LoVo (cell line): ENCODE data around the gene MUC4.
"Not testable (repeated sequence)": the region's sequence is repeated elsewhere in the genome, so short reads cannot be mapped to it uniquely, and the experiment has no call there.

Source experiments
- DNase-seq: peaks from one replicate; pipeline ENCODE4 v3.0.0-alpha.2; 2016; ENCODE audit warnings: low spot score

MUC4 gene

DNA sequence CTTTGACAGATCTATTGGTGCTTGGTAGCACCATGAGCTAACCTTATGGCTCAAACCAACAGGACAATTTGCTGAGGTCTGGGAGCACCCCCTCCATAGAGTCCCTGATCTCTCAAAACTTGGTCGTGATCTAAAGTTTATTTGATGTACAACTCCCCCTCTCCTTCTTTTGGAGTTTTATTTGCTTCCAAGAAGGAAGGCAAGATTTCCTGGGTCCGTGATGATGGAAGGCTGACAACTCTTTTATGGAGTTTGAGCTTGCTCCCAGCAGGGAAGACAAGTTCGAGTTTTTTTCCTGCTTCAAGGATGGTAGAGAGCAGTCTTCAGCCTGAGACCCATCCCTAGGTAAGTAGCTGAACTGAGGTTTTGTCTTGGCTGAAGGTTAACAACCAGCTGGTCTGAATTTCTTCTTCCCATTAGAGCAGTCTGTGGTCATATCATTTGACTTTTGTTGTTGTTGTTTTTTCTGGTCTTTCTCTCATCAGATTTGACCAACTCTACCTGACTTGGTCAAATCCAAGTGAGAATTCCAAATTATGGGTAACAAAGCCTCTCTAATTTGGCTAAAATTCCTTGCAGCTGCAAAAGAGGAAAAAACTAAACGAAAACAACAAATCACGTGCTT lies 93.8 kb downstream of the MUC4 start:
- no peak for DNase-seq

DNA sequence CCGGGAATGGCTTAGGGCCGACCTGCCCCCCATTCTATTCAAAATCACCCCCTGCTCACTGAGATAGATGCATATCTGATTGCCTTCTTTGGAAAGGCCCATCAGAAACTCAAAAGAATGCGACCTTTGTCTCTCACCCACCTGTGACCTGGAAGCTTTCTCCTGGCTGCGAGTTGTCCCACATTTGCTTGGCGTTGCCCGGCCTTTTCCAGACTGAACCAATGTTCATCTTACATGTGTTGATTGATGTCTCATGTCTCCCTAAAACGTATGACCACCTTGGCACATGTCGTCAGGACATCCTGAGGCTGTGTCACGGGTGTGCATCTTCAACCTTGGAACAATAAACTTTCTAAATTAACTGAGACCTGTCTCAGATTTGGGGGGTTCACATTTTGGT lies 94.3 kb downstream of the MUC4 start:
- DNase-seq = no peak

DNA sequence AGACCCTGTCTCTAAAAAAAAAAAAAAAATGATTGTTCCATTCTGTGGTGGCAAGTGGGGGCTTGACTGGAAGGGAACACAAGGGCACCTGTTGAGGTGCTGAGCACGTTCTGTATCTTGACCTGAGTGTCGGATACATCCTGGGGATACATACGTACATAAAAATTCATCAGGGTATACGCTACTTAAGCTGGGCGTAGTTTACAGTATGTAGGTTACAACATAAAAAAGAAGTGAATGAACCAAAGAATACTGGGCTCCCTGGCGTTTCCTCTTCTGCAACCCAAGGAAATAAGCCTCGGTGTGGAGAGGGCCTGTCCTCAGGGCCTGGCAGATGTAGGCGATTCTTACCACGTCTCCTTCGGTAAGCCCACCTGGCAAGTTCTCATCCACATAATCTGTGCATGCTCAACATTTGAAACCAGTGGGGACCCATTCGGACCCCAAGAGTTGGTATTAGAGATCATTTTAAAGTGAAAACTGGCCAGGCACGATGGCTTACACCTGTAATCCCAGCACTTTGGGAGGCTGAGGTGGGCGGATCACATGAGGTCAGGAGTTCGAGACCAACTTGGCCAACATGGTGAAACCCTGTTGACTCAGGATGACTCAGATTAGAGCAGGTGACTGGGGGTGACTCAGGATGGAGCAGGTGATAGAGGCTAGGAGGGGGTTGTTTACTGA lies 96.0 kb downstream of the MUC4 start:
- peak; percentile 85 for DNase-seq

DNA sequence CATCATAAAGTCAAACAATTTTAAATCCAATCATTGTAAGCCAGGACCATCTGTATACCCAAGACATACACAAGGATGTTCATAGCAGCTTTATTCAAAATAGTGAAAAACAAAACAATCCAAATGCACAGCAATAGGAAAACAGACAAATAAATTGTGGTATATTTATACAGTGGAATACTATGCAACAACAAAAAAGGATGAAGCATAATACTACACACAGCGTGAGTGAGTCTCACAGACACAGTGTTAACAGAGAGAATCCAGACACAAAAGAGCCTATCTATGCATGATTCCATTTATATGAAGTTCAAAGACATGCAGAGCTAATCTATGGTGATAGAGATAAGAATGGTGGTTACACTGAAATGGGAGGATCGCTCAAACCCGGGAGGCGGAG lies 96.6 kb downstream of the MUC4 start:
- DNase-seq = no peak

DNA sequence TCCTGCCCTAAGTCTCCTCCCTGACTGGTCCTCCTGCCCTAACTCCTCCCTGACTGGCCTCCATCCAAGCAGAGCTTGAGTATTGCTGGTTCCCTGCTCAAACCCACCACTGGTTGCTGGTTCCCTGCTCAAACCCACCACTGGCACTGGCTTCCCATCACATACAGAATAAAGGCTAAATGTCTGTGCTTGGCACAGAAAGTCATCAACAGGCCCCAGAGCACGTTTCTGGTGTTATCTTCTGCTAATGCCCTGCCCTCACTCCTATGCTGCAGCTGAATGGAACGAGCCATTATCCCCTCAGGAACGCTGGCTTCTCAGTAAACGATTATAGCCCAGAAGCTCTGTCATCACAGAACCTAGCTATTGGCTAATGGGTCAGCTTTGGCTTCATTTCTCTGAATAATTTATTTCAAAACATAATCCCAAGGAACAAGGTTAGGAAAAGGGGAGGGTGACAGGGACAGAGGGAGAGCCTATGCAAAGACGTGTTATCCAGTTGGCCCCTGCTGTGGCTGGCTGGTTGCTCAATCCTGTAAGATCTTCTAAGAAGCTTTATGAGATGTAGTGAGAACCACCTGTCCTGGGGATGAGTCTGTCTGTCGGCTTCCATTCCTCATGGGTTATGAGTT lies 97.2 kb downstream of the MUC4 start:
- DNase-seq = no peak

DNA sequence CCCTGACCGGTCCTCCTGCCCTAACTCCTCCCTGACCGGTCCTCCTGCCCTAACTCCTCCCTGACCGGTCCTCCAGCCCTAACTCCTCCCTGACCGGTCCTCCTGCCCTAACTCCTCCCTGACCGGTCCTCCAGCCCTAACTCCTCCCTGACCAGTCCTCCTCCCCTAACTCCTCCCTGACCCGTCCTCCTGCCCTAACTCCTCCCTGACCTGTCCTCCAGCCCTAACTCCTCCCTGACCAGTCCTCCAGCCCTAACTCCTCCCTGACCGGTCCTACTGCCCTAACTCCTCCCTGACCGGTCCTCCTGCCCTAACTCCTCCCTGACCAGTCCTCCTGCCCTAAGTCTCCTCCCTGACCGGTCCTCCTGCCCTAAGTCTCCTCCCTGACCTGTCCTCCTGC lies 98.6 kb downstream of the MUC4 start:
- not testable (repeated sequence) for DNase-seq

DNA sequence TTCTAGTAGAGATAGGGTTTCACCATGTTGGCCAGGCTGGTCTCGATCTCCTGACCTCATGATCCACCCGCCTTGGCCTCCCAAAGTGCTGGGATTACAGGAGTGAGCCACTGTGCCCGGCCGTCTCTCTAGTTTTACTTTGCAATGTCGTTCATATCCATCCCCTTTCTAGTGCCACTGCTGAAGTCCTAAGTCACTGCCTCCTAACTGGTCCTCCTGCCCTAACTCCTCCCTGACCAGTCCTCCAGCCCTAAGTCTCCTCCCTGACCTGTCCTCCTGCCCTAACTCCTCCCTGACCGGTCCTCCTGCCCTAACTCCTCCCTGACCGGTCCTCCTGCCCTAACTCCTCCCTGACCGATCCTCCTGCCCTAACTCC lies 99.2 kb downstream of the MUC4 start:
- not testable (repeated sequence) for DNase-seq

DNA sequence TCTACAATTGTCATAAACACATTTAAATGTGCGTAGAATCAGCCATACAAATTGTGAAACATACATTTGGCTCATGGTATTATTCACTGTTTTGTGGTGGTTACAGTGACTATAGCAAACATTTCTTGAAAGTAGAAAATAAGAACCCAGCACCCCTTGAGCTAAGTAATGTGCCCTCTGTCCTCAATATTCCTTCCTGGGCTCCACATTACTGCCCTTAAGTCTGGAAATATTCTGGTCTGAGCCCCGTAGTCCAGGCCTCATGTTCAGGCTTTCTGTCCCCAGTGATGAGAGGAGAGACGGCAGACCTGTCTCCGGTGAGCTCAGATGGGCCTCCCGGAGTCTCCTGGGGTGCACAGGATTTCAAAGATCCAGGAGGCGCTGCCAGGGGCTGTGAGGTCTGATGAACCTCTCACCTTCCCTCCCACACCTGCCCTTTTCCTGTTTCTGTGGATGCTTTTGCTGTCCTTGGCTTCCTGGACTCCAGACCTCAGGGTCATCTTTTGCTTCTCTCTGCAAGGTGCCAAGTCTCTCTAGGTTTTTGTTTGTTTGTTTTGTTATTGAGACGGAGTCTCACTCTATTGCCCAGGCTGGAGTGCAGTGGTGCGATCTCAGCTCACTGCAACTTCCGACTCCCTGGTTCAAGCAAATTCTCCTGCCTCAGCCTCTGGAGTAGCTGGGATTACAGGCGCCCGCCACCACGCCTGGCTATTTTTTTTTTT lies 99.8 kb downstream of the MUC4 start:
- no peak for DNase-seq

DNA sequence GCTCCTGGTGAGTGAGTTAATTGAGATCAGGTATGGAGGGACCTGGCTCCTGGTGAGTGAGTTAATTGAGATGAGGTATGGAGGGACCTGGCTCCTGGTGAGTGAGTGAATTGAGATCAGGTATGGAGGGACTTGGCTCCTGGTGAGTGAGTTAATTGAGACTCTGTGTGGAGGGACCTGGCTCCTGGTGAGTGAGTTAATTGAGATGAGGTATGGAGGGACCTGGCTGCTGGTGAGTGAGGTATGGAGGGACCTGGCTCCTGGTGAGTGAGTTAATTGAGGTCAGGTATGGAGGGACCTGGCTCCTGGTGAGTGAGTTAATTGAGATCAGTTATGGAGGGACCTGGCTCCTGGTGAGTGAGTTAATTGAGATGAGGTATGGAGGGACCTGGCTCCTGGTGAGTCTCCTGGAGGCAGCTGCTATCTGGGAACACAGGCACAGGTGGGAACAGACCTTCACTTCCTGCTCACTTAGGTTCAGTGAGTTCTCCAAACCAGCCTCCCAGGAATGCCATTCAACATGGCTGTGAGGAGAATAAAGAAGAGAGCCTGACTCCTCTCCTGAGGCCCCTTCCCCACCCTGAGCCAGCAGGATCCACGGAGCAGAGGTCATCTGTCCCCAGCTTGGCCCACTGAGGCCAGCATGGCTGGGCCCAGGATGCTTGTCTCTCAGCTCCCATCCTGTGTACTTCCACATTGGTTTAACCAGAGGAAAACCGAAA lies 100.5 kb downstream of the MUC4 start:
- not testable (repeated sequence) for DNase-seq

DNA sequence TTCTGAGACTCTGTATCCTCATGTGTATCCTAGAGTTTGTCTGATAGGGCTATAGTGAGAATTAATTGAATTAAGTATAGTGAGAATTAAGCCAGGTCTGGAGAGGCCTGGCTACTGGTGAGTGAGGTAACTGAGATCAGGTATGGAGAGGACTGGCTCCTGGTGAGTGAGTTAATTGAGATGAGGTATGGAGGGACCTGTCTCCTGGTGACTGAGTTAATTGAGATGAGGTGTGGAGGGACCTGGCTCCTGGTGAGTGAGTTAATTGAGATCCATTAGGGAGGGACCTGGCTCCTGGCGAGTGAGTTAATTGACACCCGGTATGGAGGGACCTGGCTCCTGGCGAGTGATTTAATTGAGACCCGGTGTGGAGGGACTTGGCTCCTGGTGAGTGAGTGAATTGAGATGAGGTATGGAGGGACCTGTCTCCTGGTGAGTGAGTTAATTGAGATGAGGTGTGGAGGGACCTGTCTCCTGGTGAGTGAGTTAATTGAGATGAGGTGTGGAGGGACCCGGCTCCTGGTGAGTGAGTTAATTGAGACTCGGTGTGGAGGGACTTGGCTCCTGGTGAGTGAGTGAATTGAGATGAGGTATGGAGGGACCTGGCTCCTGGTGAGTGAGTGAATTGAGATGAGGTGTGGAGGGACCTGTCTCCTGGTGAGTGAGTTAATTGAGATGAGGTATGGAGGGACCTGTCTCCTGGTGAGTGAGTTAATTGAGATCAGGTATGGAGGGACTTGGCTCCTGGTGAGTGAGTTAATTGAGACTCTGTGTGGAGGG lies 101.4 kb downstream of the MUC4 start:
- DNase-seq = not testable (repeated sequence)

DNA sequence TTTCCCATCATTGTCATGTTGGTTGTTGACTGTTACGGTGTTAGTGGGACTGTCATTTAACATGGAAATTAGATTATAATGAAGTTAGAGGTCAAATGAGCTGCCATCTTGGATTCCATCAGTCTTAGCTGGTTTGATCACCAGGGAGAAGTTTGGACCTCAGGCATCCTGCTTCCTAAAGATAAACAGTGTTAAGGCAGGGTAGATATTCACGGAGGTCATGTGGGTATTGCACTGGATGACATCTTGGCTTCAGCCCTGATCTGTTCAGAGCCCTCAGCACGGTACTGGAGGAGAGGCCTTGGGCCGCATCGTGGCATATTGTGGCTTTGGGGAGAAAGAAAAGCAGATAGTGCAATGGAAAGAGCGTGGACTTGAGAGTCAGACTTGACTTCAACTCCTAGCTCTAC lies 102.0 kb downstream of the MUC4 start:
- no peak for DNase-seq

DNA sequence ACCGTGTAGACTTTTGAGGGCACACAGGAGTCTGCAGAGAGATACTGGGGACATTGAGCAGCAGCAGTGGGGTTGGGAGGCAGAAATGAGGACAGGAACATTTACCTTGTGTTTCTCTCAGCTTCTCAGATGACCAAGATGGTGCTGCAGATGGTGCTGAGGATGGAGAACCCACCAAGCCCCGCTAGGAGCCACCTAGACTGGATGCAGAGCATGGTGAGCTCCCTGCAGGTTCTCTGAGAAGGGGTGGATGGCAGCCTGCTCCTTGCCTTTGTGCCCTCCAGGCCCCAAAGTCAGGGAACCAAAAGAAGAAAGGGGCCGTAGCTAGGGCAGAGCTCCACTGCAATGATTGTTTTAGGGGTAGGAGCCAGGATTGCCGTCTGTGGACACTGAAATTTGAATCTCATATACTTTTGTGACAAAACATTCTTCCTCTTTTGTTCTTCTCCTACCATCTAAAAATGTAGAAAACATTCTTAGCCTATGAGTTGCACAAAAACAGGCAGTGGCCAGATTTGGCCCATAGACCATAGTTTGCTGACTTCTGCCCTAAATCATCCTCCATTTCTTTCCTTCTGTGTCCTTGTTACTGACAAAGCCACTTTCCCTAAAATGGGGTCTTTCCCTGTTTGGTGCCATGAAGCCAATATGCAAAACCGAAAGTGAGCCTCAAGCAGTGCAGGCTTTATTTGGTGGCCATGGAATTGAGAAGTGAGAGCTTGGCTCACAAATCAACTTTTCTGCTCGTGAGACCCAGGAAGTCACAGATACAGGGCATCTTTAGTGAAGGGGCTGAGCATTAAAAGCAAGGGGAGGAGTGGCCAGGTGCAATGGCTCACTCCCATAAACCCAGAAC lies 102.9 kb downstream of the MUC4 start:
- DNase-seq = no peak

DNA sequence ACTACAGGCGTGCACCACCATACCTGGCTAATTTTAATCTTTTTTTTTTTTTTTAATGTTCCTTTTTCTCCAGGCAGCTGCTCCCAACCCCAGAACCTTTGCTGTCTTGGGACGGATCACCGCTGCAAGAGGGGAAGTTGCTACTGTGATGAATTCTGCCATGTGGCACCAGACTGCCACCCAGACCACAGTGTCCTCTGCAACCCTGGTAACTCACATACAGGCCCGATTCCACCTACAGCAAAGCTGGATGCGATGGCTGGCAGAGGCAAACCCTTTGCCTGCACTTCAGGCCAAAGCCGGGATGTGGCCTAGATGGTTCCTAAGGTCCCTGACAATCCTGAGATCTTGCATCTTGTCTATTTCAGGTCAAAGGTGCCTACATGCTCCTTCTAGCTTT lies 103.7 kb downstream of the MUC4 start:
- no peak for DNase-seq

DNA sequence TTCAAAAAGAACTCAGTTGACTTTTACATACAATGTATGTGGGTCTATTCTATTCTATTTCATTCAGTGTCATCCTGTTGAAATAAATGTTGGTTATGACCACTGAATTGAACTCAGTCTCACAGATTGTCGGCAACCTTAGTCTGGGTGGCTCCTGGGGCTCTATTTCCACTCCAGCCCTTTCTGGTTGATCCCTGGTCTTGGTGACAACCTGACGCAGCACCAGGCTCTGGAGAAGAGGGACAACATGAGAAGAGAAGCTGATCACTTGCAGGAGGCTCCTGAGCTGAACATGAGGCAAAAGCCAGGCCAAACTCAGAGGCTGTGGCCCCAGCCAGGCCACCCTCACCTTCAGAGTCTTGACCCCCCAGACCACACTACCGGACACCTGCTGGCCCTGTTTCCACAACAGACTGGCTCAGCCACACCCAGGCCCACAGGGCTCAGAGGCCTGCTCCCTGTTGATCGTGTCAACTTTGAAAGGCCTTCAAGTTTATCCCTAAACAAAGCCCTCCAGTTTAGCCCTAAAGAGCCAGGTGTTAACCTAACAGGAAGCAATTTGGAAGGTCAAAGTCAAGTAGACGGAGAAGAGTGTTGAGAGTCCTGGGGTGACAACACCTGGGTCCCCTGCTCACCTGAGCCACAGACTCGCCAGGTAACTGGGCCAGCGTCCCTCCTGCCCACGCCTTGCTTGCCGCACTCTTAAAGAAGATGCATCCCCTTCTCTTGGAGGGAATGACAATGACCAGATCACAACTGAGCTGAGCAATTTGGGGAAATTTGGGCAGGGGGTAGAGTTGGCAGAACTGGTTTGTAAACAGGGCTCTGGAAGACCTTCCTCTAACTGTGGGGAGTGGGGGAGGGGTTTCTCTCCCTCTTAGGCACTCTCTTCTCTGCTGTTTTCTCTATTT lies 106.4 kb downstream of the MUC4 start:
- no peak for DNase-seq

DNA sequence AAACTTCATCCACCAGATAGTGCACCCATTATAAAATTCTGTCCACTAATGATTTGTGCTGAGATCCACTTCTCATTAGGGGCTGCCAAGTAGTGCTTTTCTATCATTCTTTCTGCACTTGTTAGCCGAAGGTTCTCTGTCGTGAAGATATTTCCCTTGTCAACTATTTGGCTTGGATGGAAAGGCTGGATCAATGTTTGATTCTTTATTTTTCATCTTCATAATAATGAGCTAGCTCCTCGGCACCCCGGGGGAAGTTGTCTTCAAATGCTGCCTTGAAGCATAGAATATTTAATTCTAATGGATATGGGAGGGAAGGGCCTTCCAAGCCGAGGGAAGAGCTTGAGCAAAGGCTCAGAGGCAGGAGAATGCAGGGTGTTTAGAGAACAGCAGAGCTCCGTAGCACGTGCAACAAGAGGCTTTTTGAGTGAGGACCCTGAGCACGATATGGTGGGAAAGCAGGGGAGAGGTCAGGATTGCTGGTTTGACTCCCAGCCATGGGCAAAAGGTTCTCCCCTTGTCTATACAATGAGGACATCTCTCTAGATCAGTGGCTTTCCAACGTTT lies 107.2 kb downstream of the MUC4 start:
- no peak for DNase-seq

DNA sequence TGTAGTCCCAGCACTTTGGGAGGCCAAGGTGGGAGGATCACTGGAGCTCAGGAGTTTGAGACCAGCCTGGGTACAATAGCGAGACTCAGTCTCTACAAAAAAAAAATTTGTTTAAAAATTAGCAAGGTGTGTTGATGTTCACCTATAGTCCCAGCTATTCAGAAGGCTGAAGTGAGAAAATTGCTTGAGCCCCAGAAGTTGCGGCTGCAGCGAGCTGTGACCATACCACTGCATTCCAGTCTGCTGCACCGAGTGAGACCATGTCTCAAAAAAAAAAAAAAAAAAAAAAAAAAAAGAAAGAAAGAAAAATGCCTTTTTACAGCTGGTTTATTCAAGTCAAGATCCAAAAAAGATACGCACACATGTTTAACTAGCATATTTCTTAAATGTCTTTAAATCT lies 108.0 kb downstream of the MUC4 start:
- no peak for DNase-seq

DNA sequence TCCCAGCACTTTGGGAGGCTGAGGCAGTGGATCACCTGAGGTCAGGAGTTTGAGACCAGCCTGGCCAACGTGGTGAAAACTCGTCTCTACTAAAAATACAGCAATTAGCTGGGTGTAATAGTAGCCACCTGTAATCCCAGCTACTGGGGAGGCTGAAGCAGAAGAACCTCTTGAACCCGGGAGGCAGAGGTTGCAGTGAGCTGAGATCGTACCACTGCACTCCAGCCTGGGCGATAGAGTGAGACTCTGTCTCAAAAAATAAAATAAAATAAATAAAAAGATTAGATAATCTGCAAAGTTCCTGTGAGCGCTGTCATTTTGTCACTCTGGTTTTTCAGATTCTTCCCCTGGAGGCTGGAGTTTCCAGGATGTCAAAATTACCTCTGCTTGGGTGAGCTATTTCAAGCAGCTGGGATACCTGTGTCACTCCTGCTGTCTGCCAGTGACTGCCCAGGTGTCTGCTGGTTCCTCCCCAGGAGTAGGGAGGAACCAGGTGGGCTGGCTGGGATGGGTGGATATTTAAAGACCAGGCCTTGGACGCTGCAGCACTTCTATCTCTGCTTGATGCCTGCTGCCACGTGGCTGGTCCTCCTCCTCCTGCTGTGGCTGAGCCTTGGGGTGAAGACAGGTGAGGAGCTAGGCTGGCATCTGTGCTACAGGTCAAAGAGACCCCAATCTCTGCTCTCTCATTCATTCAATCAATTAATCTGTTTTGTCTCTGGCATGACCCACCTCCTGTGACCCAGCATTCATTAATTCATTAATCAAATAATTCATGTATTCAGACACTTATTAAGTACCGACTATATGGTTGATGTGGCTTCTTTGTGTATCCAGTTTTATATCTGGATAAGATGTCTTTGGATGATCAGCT lies 110.5 kb downstream of the MUC4 start:
- DNase-seq = no peak

DNA sequence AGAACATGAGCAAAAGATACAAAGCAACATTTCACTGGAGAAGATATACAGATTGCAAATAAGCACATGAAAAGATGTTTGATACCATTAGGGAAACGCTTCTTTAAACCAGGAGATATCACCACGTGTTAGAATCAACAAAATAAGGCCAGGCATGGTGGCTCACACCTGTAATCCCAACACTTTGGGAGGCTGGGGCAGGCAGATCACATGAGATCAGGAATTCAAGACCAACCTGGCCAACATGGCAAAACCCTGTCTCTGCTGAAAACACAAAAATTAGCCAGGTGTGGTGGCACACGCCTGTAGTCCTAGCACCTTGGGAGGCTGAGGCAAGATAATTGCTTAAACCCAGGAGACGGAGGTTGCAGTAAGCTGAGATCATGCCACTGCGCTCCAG lies 111.4 kb downstream of the MUC4 start:
- DNase-seq = no peak
